DND-41 (cell line): Measurements from ENCODE around the gene PTPRK.

Experiments used
- EZH2 ChIP-seq: IDR thresholded peaks from 3 replicates; pipeline ENCODE4 v1.6.1; 2012; ENCODE audit warnings: borderline replicate concordance, low read depth, mild to moderate bottlenecking, moderate library complexity, low read length, inconsistent platforms; ENCODE audit not compliant: severe bottlenecking
- TF ChIP-seq, protein P1 (sequence below): IDR thresholded peaks from 2 replicates; pipeline ENCODE4 v1.5.1; 2012; ENCODE audit warnings: borderline replicate concordance, low read length, moderate library complexity, mild to moderate bottlenecking; ENCODE audit not compliant: poor library complexity, severe bottlenecking; ENCODE audit errors: extremely low read depth

DNA sequence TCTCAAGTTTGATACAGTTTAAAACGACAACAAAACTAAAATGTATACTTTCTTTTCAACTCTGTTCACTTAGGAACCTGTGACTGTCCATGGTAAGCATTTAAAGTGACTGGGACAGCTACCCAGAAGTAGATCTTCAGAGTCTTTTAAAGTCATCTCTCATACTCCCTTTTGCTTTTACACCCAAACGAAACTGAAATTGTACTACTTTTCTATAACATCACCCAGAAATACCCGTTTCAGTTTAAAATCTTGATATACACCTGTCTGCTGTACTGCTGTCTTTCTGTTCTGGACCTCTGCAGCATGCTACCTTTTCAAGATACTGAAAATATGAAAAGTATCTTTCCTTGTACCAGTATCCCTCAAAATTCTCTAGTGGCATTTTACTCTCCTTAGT is 449.2 kb downstream of the PTPRK start:
- TF ChIP-seq, protein P1, sequence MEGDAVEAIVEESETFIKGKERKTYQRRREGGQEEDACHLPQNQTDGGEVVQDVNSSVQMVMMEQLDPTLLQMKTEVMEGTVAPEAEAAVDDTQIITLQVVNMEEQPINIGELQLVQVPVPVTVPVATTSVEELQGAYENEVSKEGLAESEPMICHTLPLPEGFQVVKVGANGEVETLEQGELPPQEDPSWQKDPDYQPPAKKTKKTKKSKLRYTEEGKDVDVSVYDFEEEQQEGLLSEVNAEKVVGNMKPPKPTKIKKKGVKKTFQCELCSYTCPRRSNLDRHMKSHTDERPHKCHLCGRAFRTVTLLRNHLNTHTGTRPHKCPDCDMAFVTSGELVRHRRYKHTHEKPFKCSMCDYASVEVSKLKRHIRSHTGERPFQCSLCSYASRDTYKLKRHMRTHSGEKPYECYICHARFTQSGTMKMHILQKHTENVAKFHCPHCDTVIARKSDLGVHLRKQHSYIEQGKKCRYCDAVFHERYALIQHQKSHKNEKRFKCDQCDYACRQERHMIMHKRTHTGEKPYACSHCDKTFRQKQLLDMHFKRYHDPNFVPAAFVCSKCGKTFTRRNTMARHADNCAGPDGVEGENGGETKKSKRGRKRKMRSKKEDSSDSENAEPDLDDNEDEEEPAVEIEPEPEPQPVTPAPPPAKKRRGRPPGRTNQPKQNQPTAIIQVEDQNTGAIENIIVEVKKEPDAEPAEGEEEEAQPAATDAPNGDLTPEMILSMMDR: no peak
- no peak for TF ChIP-seq EZH2
